HG03460 (cell line): ENCODE measurements around the gene NFIL3.

Source experiments
- ATAC-seq: cut with Tn5 transposase; IDR thresholded peaks from one replicate; pipeline ENCODE4 v1.9.1; 2021; ENCODE audit not compliant: unreplicated experiment

Gene NFIL3

GRCh38 chr9:91422758-91423711, 597 bp downstream of the NFIL3 start:
- peak; percentile 24 for ATAC-seq

GRCh38 chr9:91421971-91422757, 1.5 kb downstream of the NFIL3 start:
- no peak for ATAC-seq

- ATAC-seq = no peak
These were observed 2.4 kb downstream of the NFIL3 start for GRCh38 chr9:91421128-91421765.

- ATAC-seq = no peak
These were observed 3.0 kb downstream of the NFIL3 start for GRCh38 chr9:91420501-91421127.

GRCh38 chr9:91419222-91420191, 4.1 kb downstream of the NFIL3 start:
- no peak for ATAC-seq

- ATAC-seq = no peak
These were observed 5.4 kb downstream of the NFIL3 start for GRCh38 chr9:91418215-91418610.

GRCh38 chr9:91417602-91418214, 5.9 kb downstream of the NFIL3 start:
- ATAC-seq = no peak

- ATAC-seq = no peak
These were observed 7.4 kb downstream of the NFIL3 start for GRCh38 chr9:91416096-91416712.

- ATAC-seq = peak; percentile 91
These were observed 8.3 kb downstream of the NFIL3 start for GRCh38 chr9:91415290-91415689.

- ATAC-seq = no peak
These were observed 10.7 kb downstream of the NFIL3 start for GRCh38 chr9:91412941-91413340.

GRCh38 chr9:91411096-91411771, 12.4 kb downstream of the NFIL3 start:
- no peak for ATAC-seq

- ATAC-seq = no peak
These were observed 13.5 kb downstream of the NFIL3 start for GRCh38 chr9:91410161-91410560.

GRCh38 chr9:91408475-91408874, 15.2 kb downstream of the NFIL3 start:
- ATAC-seq = no peak

GRCh38 chr9:91407580-91408318, 15.9 kb downstream of the NFIL3 start:
- no peak for ATAC-seq

GRCh38 chr9:91405343-91406077, 18.1 kb downstream of the NFIL3 start:
- ATAC-seq = no peak

GRCh38 chr9:91403665-91404543, 19.7 kb downstream of the NFIL3 start:
- ATAC-seq = no peak
